HG02642 (cell line): ENCODE data around the gene RPL27.

Source experiments
- ATAC-seq: cut with Tn5 transposase; IDR thresholded peaks from one replicate; pipeline ENCODE4 v1.9.1; 2021; ENCODE audit warnings: mild to moderate bottlenecking; ENCODE audit not compliant: unreplicated experiment, poor library complexity

Gene RPL27

GRCh38 chr17:43042025-43042628 is 43.9 kb downstream of the RPL27 start:
- no peak for ATAC-seq

GRCh38 chr17:43043307-43043706 is 45.1 kb downstream of the RPL27 start:
- ATAC-seq: no peak

- no peak for ATAC-seq
Observed at GRCh38 chr17:43044024-43044423, 45.8 kb downstream of the RPL27 start.

GRCh38 chr17:43051969-43052368 is 53.8 kb downstream of the RPL27 start:
- no peak for ATAC-seq
